B cell (primary cell): ENCODE results near the gene CCDC28A. TPM values are rescaled to one million over a fixed set of nuclear protein-coding genes. Genes with fewer than 3 reads are reported as not detected.
"Not testable (repeated sequence)": the region's sequence is repeated elsewhere in the genome, so short reads cannot be mapped to it uniquely, and the experiment has no call there.

Experiments
- ATAC-seq: fragments of 200-7000 bp; cut with Tn5 transposase; one replicate; pipeline ENCODE4 v1.10.0; 2021; ENCODE audit warnings: low read depth, mild to moderate bottlenecking, moderate number of reproducible peaks, moderate library complexity
- CTCF ChIA-PET: fragments of 350-600 bp; sonication (Branson Sonifier 250); formaldehyde crosslinking; loops from one replicate; lab custom pipeline; 2021; ENCODE audit warnings: antibody characterized with exemption, inconsistent platforms; lab: Charles Lee
- POLR2A ChIA-PET: fragments of 350-600 bp; sonication (Branson Sonifier 250); formaldehyde crosslinking; loops from one replicate; lab custom pipeline; 2021; ENCODE audit warnings: antibody characterized with exemption; lab: Charles Lee
- DNase-seq: peaks from one replicate; pipeline ENCODE4 v3.0.0; 2013
- H2AFZ ChIP-seq: 2 replicates; pipeline ENCODE4 v1.6.1; 2012; ENCODE audit warnings: mild to moderate bottlenecking, low read depth, low read length; ENCODE audit not compliant: insufficient read depth, poor library complexity, severe bottlenecking
- H3K27ac ChIP-seq, 2 donors: 1 replicate in 1 of 2; 2 replicates in 1 of 2; pipeline ENCODE4 v1.5.1; 2012 to 2013; ENCODE audit warnings: low read length in 2 of 2, mild to moderate bottlenecking in 2 of 2, moderate library complexity in 1 of 2
- H3K27me3 ChIP-seq, 4 experiments: fragments of 200-600 bp in 1 of 4; sonication (generic) in 1 of 4; replicated peaks in 1 of 4; 1 replicate in 2 of 4; 2 replicates in 2 of 4; pipeline versions ENCODE4 v1.6.1 to v1.7.0; 2013 to 2016; ENCODE audit warnings: low read length in 3 of 4, mild to moderate bottlenecking in 2 of 4, mixed read lengths in 1 of 4, moderate library complexity in 1 of 4; ENCODE audit not compliant: insufficient read depth in 4 of 4, control insufficient read depth in 3 of 4; ENCODE audit errors: control extremely low read depth in 1 of 4
- H3K36me3 ChIP-seq, 2 experiments: replicated peaks in 1 of 2; 1 replicate in 1 of 2; 2 replicates in 1 of 2; pipeline versions ENCODE4 v1.6.1 to v1.7.1; 2013; ENCODE audit warnings: low read length in 1 of 2; ENCODE audit not compliant: insufficient read depth in 2 of 2, control insufficient read depth in 1 of 2; ENCODE audit errors: control extremely low read depth in 1 of 2, extremely low read depth in 1 of 2
- H3K4me1 ChIP-seq, 2 donors: fragments of 200-600 bp in 1 of 2; sonication (generic) in 1 of 2; 1 replicate in 1 of 2; 2 replicates in 1 of 2; pipeline versions ENCODE4 v1.5.1 to v1.6.1; 2013 to 2017; ENCODE audit warnings: low read length in 2 of 2; ENCODE audit not compliant: control insufficient read depth in 2 of 2, insufficient read depth in 2 of 2
- H3K4me2 ChIP-seq: replicated peaks from 2 replicates; pipeline ENCODE3; 2012; ENCODE audit warnings: mild to moderate bottlenecking, low read depth, low read length; ENCODE audit not compliant: poor library complexity, severe bottlenecking
- H3K4me3 ChIP-seq, 5 experiments: fragments of 200-600 bp in 1 of 5; sonication (generic) in 1 of 5; 1 replicate in 3 of 5; 2 replicates in 2 of 5; pipeline versions ENCODE4 v1.5.1 to v1.7.0; 2011 to 2016; ENCODE audit warnings: low read length in 4 of 5, mild to moderate bottlenecking in 4 of 5, low read depth in 2 of 5, control low read depth in 1 of 5, moderate library complexity in 1 of 5; ENCODE audit not compliant: insufficient read depth in 1 of 5; ENCODE audit errors: control extremely low read depth in 1 of 5, extremely low read depth in 1 of 5
- H3K79me2 ChIP-seq: fragments of 200-600 bp; sonication (generic); one replicate; pipeline ENCODE4 v1.6.0; 2016; ENCODE audit warnings: low read length; ENCODE audit not compliant: control insufficient read depth, insufficient read depth
- H3K9ac ChIP-seq: fragments of 200-600 bp; sonication (generic); 2 replicates; pipeline ENCODE4 v1.6.1; 2017; ENCODE audit warnings: mild to moderate bottlenecking, low read length, moderate library complexity
- H3K9me3 ChIP-seq, 3 donors: one replicate each; pipeline versions ENCODE4 v1.6.1 to v1.7.1; 2013; ENCODE audit warnings: low read length in 2 of 3; ENCODE audit not compliant: control insufficient read depth in 2 of 3, insufficient read depth in 1 of 3; ENCODE audit errors: control extremely low read depth in 1 of 3
- H4K20me1 ChIP-seq: 2 replicates; pipeline ENCODE4 v1.6.0; 2012; ENCODE audit warnings: mild to moderate bottlenecking, low read length; ENCODE audit not compliant: insufficient read depth, control insufficient read depth, poor library complexity, severe bottlenecking
- H3K27ac Mint-ChIP-seq: one replicate; pipeline ENCODE4 v1.8.0; 2021; ENCODE audit warnings: mixed read lengths
- H3K27me3 Mint-ChIP-seq: one replicate; pipeline ENCODE4 v1.8.0; 2021; ENCODE audit warnings: mixed read lengths
- H3K4me1 Mint-ChIP-seq: one replicate; pipeline ENCODE4 v1.8.0; 2021; ENCODE audit warnings: mixed read lengths
- H3K4me3 Mint-ChIP-seq: one replicate; pipeline ENCODE4 v1.8.0; 2021; ENCODE audit warnings: mixed read lengths
- H3K9me3 Mint-ChIP-seq: one replicate; pipeline ENCODE4 v1.8.0; 2022; ENCODE audit warnings: mixed read lengths; ENCODE audit not compliant: insufficient read depth
- CTCF ChIP-seq: fragments of 200-600 bp; IDR thresholded peaks from one replicate; pipeline ENCODE4 v1.8.0; 2022; ENCODE audit warnings: antibody characterized with exemption, mild to moderate bottlenecking
- EZH2 ChIP-seq: IDR thresholded peaks from 2 replicates; pipeline ENCODE4 v1.6.1; 2012; ENCODE audit warnings: borderline replicate concordance, low read depth, mild to moderate bottlenecking, moderate library complexity, low read length; ENCODE audit not compliant: insufficient read depth, poor library complexity, severe bottlenecking
- WGBS: methylation state at CpG from one replicate; pipeline ENCODE4 v1.1.5; 2013; ENCODE audit warnings: missing lambda C conversion rate; ENCODE audit not compliant: insufficient coverage; 5-methylcytosine and 5-hydroxymethylcytosine counted together
- intact Hi-C: fragments of 100-400 bp; cut with micrococcal nuclease; formaldehyde crosslinking; loops from one replicate; pipeline ENCODE4 v1.10.0; 2022
- polyA plus RNA-seq: library from polyadenylated mRNA; depleted of rRNA; stranded (reverse); fragments of >200 nt; gene quantifications from 2 replicates; pipeline ENCODE4 v1.2.3, GENCODE V29; 2012
- total RNA-seq, 2 donors: library from RNA; stranded (reverse); fragments of 120-200 nt in 1 of 2; gene quantifications; 1 replicate in 1 of 2; 2 replicates in 1 of 2; pipeline versions ENCODE4 v1.2.3 to v1.2.4, GENCODE V29; 2013 to 2022

CCDC28A gene
- total and polyA plus RNA-seq, 2 donors (not counting 1 experiment from before 2014, with no cell fraction given): 14.4 to 26.9 TPM

GRCh38 chr6:138728662-138729061 lies 44.9 kb upstream of the CCDC28A start:
- no peak overlapping the region for H3K4me2 ChIP-seq
- Mint-ChIP-seq H3K27ac (no peak overlapping the region), H3K4me1 (no peaks in the 10 kb centered on the region), H3K4me3 (no peak overlapping the region), H3K9me3 (no peaks in the 10 kb centered on the region), H3K27me3 (no peaks in the 10 kb centered on the region)
- H3K4me1 ChIP-seq: no peaks in the 10 kb centered on the region
- no peak overlapping the region for H3K9ac ChIP-seq
- ChIA-PET CTCF (no interaction called here), POLR2A (no interaction called here)
- ATAC-seq (no peak), DNase-seq (no peak)
- TF ChIP-seq EZH2 (no peak), CTCF (no peak)
- H4K20me1 ChIP-seq: no peaks in the 10 kb centered on the region
- no peaks in the 10 kb centered on the region for H3K79me2 ChIP-seq
- no peak overlapping the region for H2AFZ ChIP-seq
- no peak overlapping the region for H3K4me3 ChIP-seq
- no peaks in the 10 kb centered on the region for H3K36me3 ChIP-seq
- WGBS: 0% methylated on average over 1 of the region's 2 CpGs
- no peak overlapping the region for H3K27ac ChIP-seq
- H3K27me3 ChIP-seq: no peaks in the 10 kb centered on the region
- H3K9me3 ChIP-seq: no peaks in the 10 kb centered on the region
- intact Hi-C loops: no loop called here

- POLR2A ChIA-PET, H4K20me1 ChIP-seq, H3K27ac Mint-ChIP-seq, H3K27ac ChIP-seq, H3K79me2 ChIP-seq, H3K4me3 Mint-ChIP-seq, H3K4me1 Mint-ChIP-seq, ATAC-seq, H2AFZ ChIP-seq, H3K36me3 ChIP-seq, H3K9me3 Mint-ChIP-seq, H3K4me3 ChIP-seq, H3K4me2 ChIP-seq, H3K27me3 ChIP-seq, intact Hi-C loops, H3K4me1 ChIP-seq, DNase-seq, CTCF ChIA-PET, H3K27me3 Mint-ChIP-seq, H3K9me3 ChIP-seq, H3K9ac ChIP-seq: not testable (repeated sequence)
- WGBS: 67% methylated on average over 2 of the region's 5 CpGs
These were observed 43.5 kb upstream of the CCDC28A start for GRCh38 chr6:138730037-138730436.
